ENCODE data around the gene GPS1.

GPS1 gene

DNA sequence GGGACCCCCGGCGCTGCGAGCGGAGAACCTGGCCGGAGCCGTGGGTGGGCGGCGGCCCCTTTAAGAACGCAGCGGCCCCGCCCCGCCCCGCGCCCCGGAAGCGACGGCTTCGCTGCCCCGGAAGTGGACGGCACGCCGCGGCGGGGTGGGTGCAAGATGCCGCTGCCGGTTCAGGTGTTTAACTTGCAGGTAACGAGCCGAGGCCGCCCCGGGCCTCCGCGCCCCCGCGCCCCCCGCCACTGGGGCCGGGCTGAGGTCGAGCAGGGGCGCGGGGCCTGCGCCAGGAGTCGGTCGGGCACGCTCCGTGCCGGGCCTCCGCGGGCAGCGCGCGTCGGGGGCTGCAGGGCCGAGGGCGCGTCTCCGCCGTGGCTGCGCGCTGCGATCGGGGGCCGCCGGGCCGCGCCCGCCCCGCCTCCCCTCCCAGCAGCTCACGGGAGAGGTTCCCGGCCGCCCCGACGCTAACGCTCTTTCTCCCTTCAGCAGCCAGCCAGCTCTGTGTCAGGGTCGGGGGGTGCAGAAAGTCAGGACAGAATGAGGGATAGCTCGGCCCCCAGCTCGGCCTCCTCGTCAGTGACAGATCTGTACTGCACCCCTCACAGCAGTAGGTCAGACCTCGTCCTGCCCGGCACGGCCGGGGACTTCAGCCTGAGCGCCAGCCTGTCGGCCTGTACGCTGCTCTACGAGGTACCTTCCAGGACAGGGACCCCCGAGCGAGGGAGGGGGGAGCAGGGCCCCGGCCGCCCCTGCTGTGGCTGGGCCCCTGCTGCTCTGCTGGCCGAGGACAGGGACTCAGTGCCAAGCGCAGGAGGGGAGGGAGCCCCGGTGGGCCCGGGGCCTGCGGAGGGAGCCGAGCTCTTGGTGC, at the start of gene GPS1, which contains the start of gene RFNG:
Gene GPS1 (plus strand): TSS at position 123 of the 862 bp plus-strand sequence. CDS start 34 bp downstream, at position 157.
Gene RFNG (minus strand): TSS at position 36 of the 862 bp plus-strand sequence. CDS start 45 bp downstream, outside the sequence.
- DNase-seq: peak; percentile 59

DNA sequence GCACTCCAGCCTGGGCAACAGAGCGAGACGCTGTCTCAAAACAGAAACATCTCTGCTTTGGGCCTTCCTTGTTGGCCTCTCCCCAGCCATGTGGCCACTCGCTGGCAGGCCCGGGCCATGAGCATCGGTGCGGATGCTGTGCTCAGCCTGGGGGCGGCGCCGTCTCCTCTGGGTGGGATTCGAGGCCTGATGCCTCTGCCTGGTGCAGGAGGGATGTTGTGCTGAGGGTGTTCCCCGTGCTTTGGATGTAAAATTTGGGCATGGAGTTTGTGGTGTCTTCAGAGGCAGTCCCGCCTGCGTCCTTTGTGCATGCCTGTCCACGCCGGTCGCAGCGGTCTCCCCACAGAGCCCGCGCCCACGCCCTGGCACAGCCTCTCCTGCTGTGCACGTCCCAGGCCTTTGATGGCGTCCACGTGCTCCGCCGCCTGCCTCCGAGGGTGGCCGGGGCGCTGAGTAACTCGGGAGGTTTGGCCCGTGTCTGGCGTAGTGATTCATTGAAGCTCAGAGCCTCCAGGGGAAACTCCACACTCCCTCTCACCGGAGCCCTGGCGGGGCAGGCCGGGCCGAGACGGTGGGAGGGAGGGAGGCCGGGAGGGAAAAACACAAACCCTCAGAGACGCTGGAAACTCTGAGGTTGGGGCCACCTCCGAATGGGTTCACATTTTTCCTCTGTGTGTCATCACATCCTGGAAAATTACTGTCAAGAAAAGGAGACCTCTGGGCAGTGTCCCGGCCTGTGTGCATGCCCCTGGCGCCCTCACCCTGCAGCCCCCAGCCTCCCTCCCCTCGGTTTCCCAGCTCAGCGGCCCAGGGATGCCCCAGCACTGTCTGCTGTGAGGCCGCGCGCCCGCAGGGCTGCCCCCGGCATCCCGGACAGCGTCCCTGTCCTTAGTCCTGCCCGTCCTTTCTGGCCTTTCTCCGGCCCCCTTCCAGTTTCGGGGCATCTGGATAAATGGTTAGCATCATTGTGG, 48.0 kb upstream of the GPS1 start:
- no peak for DNase-seq

DNA sequence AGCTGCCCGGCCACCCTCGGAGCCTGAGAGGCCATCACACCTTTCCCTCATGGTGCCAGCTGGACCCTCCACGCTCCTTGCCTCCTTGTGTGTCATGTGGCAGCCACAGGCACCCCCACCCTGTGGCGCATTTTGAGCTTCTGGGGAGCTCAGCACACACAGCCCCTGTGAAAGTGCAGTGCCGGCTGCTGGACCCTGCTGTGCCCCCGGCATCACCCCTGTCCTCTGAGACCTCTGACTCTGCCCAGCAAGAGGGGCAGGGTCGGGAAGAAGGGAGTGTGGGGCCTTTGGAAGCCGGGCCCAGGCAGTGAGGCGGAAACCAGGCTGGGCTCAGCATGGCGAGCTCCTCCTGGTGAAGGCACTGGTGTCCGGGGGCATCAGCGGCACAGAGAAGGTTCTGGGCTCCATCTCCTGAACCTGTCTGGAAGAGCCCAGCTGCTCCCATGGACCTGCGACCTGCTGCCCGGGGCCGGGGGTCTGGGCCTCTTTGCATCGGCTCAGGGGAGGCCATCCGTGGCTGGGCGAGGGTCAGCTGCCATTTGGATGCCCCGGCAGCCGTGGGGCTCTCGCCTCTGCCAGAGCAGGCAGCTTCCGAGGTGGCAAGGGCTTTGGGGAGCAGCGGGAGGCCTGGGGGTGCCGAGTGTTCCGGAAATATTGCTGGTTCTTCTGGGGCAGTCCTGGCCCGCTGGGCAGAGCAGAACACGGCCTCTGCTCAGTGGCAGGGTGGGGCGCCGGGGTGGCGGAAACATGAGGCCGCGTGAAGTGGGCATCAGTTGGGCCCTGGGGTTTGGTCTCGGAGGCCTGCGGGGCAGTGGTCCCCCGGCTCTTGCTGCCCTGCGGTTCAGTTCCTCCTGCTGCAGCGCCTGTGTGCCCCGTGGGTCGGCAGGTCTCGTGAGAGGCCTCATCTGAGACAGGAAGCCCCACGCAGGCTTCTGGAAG, 46.9 kb upstream of the GPS1 start:
- no peak for DNase-seq

DNA sequence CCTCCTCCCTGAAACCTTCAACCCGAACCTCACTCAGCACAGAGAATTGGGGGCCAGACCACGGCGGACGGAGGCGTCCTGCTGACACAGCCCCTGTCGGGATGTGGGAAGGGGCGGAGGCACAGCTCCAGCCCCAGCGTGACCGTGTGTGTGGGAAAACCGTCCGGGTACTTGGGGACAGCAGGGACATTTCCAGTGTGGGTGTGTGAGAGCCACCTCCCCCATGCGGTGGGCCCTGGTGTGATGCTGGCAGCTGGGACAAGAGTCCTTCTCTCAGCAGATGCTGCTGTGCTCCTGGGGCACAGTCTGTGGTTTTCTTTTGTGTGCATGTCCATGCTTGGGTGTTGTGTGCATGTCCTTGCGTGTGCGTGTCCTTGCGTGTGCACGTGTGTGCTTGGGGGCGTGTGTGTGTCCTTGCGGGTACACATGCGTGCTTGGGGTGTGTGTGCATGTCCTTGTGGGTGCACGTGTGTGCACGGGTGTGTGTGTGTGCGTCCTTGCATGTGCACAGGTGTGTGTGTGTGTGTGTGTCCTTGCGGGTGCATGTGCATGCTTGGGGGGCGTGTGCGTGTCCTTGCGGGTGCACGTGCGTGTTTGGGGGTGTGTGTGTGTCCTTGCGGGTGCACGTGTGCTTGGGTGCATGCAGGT, 45.9 kb upstream of the GPS1 start:
- no peak for DNase-seq

DNA sequence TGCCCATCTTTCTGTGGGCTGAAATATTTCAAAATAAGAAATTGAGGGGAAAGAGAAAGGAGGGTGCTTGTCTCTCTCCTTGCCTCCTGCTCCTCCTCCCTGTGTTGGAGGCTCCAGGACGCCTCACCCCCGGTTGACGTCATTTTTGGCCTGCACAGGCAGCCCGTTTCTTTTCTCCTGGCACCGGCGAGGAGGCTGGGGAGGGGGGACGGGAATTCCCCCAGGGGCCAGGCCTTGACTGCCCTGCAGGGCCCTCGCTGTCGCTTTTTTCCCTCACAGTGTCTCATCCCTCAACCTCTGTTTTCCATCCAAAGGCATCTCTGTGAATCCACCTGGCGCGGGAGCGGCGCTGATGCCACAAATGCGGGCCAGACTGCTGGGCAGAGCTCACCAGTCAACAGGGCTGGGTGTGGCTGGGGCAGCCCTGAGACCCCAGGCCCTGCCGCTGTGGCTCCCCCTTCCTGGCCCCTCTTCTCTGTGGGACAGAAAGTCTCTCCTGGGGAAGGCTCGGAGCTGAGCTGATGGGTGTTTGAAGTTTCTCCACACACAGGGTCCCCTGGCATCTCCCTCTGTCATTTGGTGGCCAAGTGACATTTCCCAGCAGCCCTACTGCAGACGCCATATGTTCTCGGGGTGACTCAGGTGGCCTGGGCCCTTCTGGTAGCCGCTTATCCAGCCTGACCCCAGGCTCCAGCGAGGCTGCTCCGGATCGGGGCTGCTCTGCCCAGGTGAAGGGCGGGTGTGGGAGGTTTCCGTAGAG, 45.0 kb upstream of the GPS1 start:
- DNase-seq: no peak

DNA sequence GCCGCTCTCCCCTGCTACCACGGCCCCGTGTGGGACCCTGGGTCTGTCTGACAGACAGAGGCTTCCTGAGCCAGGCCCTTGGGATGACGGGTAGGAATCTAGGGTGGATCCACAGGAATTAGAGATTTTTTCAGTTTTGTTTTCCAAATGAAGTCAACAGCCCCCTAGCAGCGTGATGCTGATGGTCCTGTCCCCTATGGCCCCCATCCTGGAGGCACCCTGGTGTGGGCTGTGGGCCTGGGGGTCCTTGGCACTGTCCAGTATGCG, 44.5 kb upstream of the GPS1 start:
- DNase-seq: no peak

DNA sequence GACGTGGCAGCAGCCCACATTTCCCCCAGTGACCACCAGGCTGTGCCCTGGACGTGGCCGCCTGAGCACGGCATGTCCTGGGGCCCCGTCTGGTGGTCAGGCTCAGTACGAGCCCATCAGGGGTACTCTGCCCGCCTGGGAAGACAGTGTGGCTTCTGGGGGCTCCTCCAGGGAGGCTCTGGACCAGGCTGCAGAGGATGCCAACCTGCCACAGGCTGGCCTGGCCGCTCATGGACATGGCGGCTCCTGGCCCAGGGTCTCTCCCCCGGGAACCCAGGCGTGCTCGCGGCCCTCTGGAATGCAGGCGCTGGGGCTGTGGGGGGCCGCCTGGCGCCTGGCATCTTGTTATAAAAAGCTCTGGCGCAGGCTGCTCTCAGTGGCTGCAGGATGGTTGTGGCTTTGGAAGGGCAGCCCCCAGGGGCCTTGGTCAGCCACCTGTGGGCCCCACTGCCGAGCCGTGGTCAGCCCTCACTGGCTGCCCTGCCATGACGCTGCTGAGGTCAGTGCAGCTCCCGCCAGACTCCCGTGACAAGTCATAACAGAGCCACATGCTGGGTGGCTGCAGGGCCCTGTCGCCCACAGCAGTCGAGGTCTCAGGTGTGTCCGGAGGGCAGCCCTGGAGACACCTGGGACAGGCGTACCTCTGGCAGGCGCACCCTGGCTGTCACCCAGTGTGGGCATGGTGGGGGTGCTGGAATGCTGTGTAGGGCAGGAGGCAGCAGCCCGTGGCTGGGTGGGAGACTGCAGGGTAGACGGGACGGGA, 44.0 kb upstream of the GPS1 start:
- no peak for DNase-seq

DNA sequence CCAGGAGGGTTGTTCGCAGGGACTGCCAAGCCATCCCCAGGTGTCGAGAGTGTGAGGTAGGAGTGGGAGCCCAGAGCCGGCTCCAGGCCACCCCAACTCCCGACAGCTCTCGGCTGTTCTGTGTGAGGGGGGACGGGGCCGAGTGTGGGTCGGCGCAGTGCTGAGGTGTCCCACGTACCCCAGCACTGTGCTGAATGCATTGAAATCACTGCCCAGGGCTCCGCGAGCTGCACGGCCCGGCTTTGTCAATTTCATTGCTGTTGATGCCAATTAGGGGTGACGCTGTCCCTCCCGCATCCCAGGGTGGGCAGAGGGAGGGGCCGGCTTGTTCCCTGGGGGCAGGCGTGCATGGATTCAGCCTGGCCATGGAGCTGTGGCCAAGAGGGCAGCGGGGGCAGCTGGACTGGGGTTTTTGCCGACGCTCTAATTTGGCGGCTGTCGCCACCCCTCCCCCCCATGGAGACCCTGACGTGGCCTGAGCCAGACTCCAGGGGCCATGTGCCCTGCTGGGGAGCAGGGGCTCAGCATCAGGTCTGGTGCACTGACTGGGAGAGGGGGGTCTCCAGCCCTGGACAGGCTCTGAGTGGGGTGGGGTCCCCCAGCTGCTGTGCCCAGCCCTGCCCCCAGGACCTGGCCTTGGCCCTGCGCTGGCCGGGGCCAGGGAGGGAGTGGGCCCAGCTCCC, 43.3 kb upstream of the GPS1 start:
- no peak for DNase-seq

DNA sequence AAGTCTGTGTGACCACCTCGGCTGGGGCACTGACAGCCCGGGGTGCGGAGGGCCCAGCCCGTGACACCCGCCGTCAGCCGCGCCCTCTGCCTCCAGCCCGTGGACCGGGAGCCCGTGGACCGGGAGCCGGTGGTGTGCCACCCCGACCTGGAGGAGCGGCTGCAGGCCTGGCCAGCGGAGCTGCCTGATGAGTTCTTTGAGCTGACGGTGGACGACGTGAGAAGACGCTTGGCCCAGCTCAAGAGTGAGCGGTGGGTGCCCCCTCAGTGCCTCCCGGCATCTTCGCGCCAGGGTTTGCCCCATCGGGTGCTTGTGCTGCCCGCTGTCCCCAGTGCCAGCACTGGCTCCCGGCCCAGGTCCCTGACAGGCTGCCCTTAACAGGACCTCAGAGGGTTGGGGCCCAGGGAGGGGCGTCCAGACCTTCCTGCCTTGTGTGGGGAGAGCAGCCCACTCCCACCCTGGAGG, 42.7 kb upstream of the GPS1 start:
- no peak for DNase-seq

DNA sequence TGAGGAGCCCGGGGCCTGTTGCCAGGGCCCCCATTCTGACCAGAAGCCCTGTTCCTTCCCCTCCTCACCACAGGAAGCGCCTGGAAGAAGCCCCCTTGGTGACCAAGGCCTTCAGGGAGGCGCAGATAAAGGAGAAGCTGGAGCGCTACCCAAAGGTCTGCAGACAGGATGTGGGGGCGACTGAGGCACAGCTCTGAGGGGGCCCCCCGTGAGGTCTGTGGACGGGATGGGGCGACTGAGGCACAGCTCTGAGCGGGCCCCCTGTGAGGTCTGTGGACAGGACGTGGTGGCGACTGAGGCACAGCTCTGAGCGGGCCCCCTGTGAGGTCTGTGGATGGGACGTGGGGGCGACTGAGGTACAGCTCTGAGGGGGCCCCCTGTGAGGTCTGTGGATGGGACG, 42.3 kb upstream of the GPS1 start:
- no peak for DNase-seq

DNA sequence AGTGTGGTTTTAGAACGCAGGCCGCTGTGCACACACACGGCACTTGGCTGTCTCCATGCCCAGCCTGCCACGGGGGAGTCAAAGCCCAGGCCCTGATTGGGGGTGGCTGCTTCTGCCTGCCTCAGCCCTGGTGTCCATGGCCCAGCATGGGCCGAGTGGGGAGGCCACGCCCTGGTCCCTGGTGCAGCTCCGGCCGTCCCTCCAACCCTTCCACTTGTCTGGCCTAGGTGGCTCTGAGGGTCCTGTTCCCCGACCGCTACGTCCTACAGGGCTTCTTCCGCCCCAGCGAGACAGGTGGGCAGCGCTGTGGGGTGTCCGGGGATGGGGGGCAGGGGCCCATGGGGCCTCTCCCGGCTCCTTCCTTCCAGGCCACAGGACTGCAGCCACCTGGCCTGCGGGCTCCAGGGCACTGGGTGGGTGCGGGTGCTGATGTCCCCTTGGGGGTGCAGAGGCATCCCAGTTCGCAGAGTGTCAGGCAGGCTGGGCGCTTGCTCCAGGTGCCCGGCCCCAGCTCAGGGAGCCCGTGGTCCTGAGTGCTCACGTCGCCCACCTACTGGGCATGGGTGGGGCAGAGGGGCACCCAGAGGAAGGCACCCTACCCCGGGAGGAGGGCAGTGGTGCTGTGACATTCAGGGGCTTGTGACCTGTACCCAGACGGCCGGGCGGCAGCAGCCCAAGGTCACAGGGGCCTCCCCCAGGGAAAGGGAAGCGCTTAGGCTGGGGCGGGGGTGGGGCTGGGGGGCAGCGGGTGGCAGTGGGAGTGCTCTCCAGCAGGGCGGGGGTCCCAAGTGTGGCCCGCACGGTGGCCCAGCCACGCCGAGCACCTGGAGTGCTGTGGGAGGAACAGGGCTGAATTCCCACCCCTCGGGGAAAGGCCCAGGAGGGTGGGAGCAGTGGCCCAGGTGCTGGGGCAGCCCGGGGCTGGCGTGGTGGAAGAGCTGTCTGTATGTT, 40.8 kb upstream of the GPS1 start:
- DNase-seq: no peak

DNA sequence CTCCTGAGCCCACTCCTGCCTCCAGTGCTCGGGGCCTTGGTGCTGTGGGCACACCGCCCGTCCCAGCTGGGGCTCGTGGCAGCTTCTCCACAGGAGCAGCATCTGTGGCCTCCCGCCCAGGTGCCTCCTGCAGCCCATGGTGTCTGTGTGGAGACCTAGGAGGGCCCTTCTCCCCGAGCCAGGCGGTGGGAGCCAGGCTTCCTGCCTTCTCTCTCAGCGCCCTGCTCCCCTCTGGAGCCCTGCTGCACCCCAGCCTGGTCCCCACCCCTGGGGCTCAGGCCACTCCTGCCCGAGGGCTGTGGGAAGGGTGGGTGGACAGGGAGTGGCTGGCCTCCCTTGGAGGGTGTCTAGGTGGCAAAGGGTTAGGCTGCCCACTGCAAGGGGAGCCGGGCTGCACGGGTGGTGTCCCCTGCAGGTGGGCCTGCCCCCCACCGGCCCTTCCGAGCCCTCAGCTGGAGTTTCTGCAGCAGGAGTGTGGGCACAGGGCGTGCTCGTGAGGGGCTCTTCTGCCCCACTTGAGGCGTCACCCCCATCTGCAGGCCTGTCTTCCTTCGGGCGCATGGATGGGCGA, 40.0 kb upstream of the GPS1 start:
- DNase-seq: no peak

DNA sequence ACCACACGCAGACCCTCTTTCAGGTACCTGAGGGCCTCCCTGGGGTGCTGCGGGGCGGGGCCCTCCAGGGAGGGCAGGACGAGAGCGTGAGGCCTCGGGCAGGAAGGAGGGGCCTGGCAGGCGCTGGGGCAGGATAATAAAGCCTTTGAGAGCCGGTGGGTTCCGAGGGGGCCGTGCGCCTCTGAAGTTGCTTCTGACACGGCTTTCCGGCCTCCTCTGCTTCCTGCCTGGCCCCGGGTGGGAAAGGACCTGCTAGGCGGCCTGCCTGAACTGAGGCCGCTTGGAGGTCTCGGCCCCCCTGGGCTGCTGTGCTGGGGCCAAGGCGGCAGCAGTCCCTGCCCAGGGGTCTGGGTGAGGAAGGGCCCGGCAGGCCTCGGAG, 39.4 kb upstream of the GPS1 start:
- DNase-seq: no peak

DNA sequence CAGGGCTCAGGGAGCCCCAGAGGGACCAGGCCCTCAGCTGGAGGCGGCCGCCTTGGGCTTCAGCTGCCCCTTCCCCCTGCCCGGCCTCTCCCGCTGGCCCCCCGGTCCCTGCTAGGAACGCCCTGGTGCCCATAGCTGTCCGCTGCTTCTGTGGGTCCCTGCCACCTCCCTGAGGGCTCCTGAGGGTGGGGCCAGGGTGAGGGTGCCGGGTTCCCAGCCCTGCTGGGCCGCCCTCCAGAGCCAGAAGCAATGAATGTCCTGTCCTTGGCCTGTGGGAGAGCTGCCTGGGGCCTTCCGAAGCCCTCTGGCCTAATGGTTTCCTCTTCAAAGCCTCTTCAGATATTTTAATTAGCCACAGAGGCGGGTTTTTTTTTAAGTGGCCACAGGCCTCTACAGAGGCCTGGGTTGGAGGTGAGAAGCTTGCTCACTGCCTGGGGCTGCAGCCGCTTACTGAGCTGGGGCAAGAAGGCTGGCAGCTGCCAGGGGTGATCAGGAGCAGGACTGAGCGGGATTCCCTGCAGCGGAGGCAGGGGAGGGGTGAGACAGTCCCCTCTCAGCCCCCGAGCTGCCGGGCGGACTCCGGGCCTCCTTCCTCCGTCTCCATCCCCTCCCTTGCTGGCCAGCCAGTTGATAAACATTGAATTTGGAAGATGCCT, 38.9 kb upstream of the GPS1 start:
- DNase-seq: no peak

DNA sequence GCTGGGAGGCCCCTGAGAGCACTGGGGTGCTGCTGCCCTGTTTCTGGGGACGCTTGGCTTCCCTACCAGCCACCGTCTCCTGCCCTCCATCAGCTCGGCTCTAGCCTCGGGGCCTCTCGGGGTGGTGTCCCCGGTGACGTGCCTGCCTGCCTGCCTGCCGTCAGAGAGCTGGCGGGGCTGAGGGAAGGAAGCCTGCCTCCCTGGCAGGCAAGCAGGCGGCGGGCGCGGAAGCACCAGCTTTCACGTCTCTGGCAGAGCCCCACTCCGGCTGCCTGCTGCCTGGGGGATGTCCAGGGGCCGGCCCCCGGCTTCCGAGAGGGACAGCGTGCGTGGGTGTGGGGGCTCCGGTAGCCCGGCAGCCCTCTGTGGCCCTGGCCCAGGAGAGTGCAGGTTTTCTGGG, 38.4 kb upstream of the GPS1 start:
- DNase-seq: no peak

DNA sequence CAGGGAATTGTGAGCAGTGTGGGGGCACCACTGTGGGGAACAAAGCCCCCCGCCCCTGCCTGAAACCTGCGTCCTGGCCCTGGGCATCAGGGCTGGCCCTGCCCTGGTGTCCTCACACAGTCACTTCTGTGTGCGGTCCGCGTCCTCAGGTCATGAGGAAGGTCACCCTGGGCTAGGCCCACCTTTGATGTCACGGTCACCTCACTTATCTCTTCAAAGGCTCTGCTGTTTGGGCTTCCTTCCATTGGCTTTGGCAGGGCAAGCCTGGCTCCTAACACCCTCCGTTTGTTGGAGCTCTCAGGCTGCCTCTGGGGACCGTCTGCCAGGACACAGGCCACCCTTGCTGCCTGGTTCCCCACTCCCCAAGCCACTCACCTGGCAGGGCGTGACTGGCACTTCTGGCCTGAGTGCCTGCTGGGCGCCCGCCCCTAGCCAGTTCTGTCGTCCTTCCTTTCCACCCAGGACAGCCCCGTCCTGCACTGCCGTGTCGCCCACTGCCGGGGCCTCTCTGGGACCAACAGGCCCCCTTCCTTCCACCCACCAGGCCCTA, 37.9 kb upstream of the GPS1 start:
- DNase-seq: no peak

DNA sequence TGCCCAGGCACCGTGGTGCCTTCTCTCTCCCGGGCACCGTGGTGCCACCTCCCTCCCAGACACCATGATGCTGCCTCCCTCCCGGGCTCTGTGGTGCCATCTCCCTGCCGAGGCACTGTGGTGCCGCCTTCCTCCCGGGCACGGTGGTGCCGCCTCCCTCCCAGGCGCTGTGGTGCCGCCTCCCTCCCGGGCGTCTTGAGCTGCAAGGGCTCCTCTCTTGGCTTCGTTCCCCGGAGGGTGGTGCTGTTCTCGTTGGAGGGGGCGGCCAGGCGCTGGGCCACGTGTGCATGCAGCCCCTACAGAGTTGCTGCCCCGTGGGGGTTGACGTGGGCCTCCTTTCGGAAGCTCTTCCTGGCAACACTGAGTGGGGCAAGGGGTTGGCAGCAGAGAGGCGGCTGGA, 37.3 kb upstream of the GPS1 start:
- no peak for DNase-seq

DNA sequence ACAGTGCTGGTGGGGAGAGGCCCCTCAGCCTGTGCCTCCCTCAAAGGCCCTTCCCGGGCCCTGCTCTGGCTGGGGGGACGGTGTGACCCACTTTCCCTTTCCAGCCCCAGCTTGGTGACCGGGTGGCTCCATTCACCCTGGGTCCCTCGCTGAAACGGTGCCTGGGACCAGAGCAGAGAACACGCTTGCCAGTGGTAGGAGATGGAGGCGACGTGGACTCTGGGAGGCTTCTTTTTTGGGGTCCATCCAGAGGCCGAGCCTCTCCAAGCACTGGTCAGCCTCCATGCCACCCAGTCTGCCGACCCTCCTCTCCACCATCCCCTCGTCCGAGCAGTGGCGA, 36.8 kb upstream of the GPS1 start:
- DNase-seq: no peak

Measured in NCI-H2171 treated with DMSO at 0.1 percent for 48 hours (cell line).